HepG2 (cell line): ENCODE data around the gene PRDM15. TPM values are rescaled to one million over a fixed set of nuclear protein-coding genes. Genes with fewer than 3 reads are reported as not detected.

Experiments used
- ATAC-seq: fragments of 200-7000 bp; cut with Tn5 transposase; 3 replicates; pipeline ENCODE4 v1.9.1; 2020; ENCODE audit warnings: mild to moderate bottlenecking, moderate library complexity
- BruUV-seq: library from RNA; stranded (reverse); fragments of 400-500 nt; replicated peaks from 2 replicates; lab custom pipeline; 2021; lab: Mats Ljungman, UMichigan
- CTCF ChIA-PET: fragments of 300-600 bp; formaldehyde crosslinking; extraction: SDS; loops from one replicate; lab custom pipeline; 2021; ENCODE audit warnings: low total read pairs, inconsistent platforms, low intra/inter-chr PET ratio; lab: Yijun Ruan, JAX
- POLR2A ChIA-PET: fragments of 350-600 bp; sonication (Branson Sonifier 250); formaldehyde crosslinking; loops from one replicate; lab custom pipeline; 2020; ENCODE audit warnings: antibody characterized with exemption, inconsistent platforms; lab: Yijun Ruan, JAX
- DNase-seq: peaks from one replicate; pipeline ENCODE4 v3.0.0-alpha.2; 2015; ENCODE audit warnings: low spot score
- FAIRE-seq: peaks from 3 replicates; lab custom pipeline; 2011; peaks lifted over from hg19 to GRCh38; lab: Jason Lieb, UNC
- H2AFZ ChIP-seq: one replicate; pipeline ENCODE4 v1.6.1; 2011; ENCODE audit warnings: low read length, inconsistent platforms
- H3K27ac ChIP-seq: fragments of 300-600 bp; 3 replicates; pipeline ENCODE4 v1.8.0; 2011; ENCODE audit warnings: mixed run types, mild to moderate bottlenecking, mixed read lengths, low read length, inconsistent platforms; ENCODE audit not compliant: insufficient read depth; ENCODE audit errors: extremely low read length
- H3K27me3 ChIP-seq, 2 experiments: fragments of 200-600 bp in 1 of 2; 2 replicates in 1 of 2; 3 replicates in 1 of 2; pipeline versions ENCODE4 v1.6.0 to v1.8.0; 2011; ENCODE audit warnings: low read length in 2 of 2, mild to moderate bottlenecking in 2 of 2, moderate library complexity in 2 of 2, inconsistent platforms in 1 of 2; ENCODE audit not compliant: insufficient read depth in 2 of 2, control insufficient read depth in 1 of 2
- H3K36me3 ChIP-seq, 2 experiments: fragments of 200-600 bp in 1 of 2; replicated peaks in 1 of 2; 2 replicates in 1 of 2; 3 replicates in 1 of 2; pipeline versions ENCODE4 v1.5.1 to v1.8.0; 2011; ENCODE audit warnings: low read length in 2 of 2, inconsistent platforms in 1 of 2; ENCODE audit not compliant: insufficient read depth in 2 of 2, control insufficient read depth in 1 of 2
- H3K4me1 ChIP-seq: 2 replicates; pipeline ENCODE4 v1.5.1; 2012; ENCODE audit warnings: low read length, inconsistent platforms; ENCODE audit not compliant: insufficient read depth
- H3K4me2 ChIP-seq: 2 replicates; pipeline ENCODE4 v1.6.0; 2011; ENCODE audit warnings: low read depth, low read length, inconsistent platforms
- H3K4me3 ChIP-seq, 3 experiments: fragments of 200-600 bp in 1 of 3; sonication (generic), shearing (Covaris generic) in 1 of 3; replicated peaks in 1 of 3; 2 replicates each; pipeline ENCODE4 v1.5.1; 2011 to 2016; ENCODE audit warnings: low read length in 3 of 3, inconsistent platforms in 2 of 3, low read depth in 2 of 3, mild to moderate bottlenecking in 2 of 3, control low read depth in 1 of 3, mixed read lengths in 1 of 3; ENCODE audit not compliant: insufficient read depth in 1 of 3
- H3K79me2 ChIP-seq: one replicate; pipeline ENCODE4 v1.6.1; 2011; ENCODE audit warnings: low read length, inconsistent platforms; ENCODE audit not compliant: insufficient read depth
- H3K9ac ChIP-seq: 2 replicates; pipeline ENCODE4 v1.6.0; 2011; ENCODE audit warnings: mild to moderate bottlenecking, low read depth, low read length, inconsistent platforms; ENCODE audit not compliant: insufficient read depth
- H3K9me3 ChIP-seq: 2 replicates; pipeline ENCODE4 v1.5.1; 2012; ENCODE audit warnings: mild to moderate bottlenecking, low read length
- H4K20me1 ChIP-seq: 2 replicates; pipeline ENCODE4 v1.6.0; 2011; ENCODE audit warnings: inconsistent platforms, mild to moderate bottlenecking, low read length, moderate library complexity; ENCODE audit not compliant: insufficient read depth
- ATAD3A ChIP-seq: sonication (generic); formaldehyde crosslinking; IDR thresholded peaks from 2 replicates; pipeline ENCODE4 v1.4.0; 2020; ENCODE audit warnings: missing genetic modification reagents
- ELF3 ChIP-seq: IDR thresholded peaks from 2 replicates; pipeline ENCODE4 v1.6.1; 2016; ENCODE audit warnings: missing genetic modification reagents, missing compliant biosample characterization
- FOXM1 ChIP-seq: sonication (generic); formaldehyde crosslinking; IDR thresholded peaks from 2 replicates; pipeline ENCODE4 v1.5.0; 2020; ENCODE audit warnings: missing genetic modification reagents
- HNRNPLL ChIP-seq: fragments of 200-400 bp; formaldehyde crosslinking; IDR thresholded peaks from 2 replicates; pipeline ENCODE4 v1.6.1; 2017; ENCODE audit warnings: mild to moderate bottlenecking, low read depth, low read length; ENCODE audit not compliant: poor library complexity, severe bottlenecking
- MZF1 ChIP-seq: sonication (generic); formaldehyde crosslinking; IDR thresholded peaks from 2 replicates; pipeline ENCODE4 v1.8.1; 2023; ENCODE audit warnings: mild to moderate bottlenecking, missing genetic modification reagents, borderline replicate concordance
- PAWR ChIP-seq: sonication (generic); formaldehyde crosslinking; IDR thresholded peaks from 2 replicates; pipeline ENCODE4 v1.4.0; 2020; ENCODE audit warnings: missing genetic modification reagents, mild to moderate bottlenecking, borderline replicate concordance
- PHF5A ChIP-seq: IDR thresholded peaks from one replicate; pipeline ENCODE4 v1.6.1; 2018; ENCODE audit warnings: low read depth, missing genetic modification reagents; ENCODE audit not compliant: unreplicated experiment
- POLR2AphosphoS5 ChIP-seq: IDR thresholded peaks from 2 replicates; pipeline ENCODE4 v1.6.1; 2012; ENCODE audit warnings: low read depth, low read length
- RXRB ChIP-seq: IDR thresholded peaks from 2 replicates; pipeline ENCODE4 v1.6.1; 2016; ENCODE audit warnings: borderline replicate concordance, missing genetic modification reagents, missing compliant biosample characterization
- SMC3 ChIP-seq: IDR thresholded peaks from 2 replicates; pipeline ENCODE4 v1.6.1; 2011; ENCODE audit warnings: low read length, improper control_type of control experiment
- ZNF572 ChIP-seq: sonication (generic); formaldehyde crosslinking; IDR thresholded peaks from 2 replicates; pipeline ENCODE4 v1.5.1; 2020; ENCODE audit warnings: mild to moderate bottlenecking, missing genetic modification reagents
- ZNF775 ChIP-seq: sonication (generic); formaldehyde crosslinking; IDR thresholded peaks from 2 replicates; pipeline ENCODE4 v1.4.0; 2020; ENCODE audit warnings: missing genetic modification reagents, mild to moderate bottlenecking, moderate library complexity, borderline replicate concordance
- ZNF816 ChIP-seq: sonication (generic); formaldehyde crosslinking; IDR thresholded peaks from 2 replicates; pipeline ENCODE4 v1.8.0; 2022; ENCODE audit warnings: missing genetic modification reagents, mild to moderate bottlenecking, borderline replicate concordance
- ZNF879 ChIP-seq: sonication (generic); formaldehyde crosslinking; IDR thresholded peaks from 2 replicates; pipeline ENCODE4 v1.8.1; 2023; ENCODE audit warnings: missing genetic modification reagents
- ZSCAN30 ChIP-seq: sonication (generic); formaldehyde crosslinking; IDR thresholded peaks from 2 replicates; pipeline ENCODE4 v1.5.0; 2020; ENCODE audit warnings: mild to moderate bottlenecking, missing genetic modification reagents
- WGBS: methylation state at CpG from one replicate; pipeline ENCODE4 v1.1.6; 2017; ENCODE audit warnings: low lambda C conversion rate; 5-methylcytosine and 5-hydroxymethylcytosine counted together
- in situ Hi-C: cut with HindIII; loops from 2 replicates; pipeline ENCODE4 v1.10.0; 2017; ENCODE audit warnings: low pct_unique_long_range_greater_than_20kb; ENCODE audit not compliant: extremely low pct_ligation_motif_present
- intact Hi-C: fragments of 100-400 bp; cut with micrococcal nuclease; formaldehyde crosslinking; loops from one replicate; pipeline ENCODE4 v1.10.0; 2022; ENCODE audit not compliant: unreplicated experiment
- polyA plus RNA-seq, 8 experiments: library from polyadenylated mRNA; depleted of rRNA in 3 of 8; stranded (reverse) in 7 of 8; unstranded in 1 of 8; fragments of >200 nt; fragmentation: Illumina TruSeq in 4 of 8; extraction: Trizol in 4 of 8; gene quantifications; 2 replicates each; pipeline versions ENCODE4 v1.2.1 to v1.2.3, GENCODE V29; 2011 to 2016; ENCODE audit warnings: low read depth in 4 of 8, missing spikeins in 1 of 8, mixed read lengths in 1 of 8; ENCODE audit not compliant: insufficient read depth in 1 of 8
- total RNA-seq, 5 experiments: library from RNA; depleted of rRNA; stranded (reverse); fragments of >200 nt; fragmentation: Illumina TruSeq; extraction: Trizol; gene quantifications; 2 replicates each; pipeline ENCODE4 v1.2.3, GENCODE V29; 2016; ENCODE audit warnings: low read depth in 1 of 5
- TF ChIP-seq, protein P1 (sequence below): sonication (generic); formaldehyde crosslinking; IDR thresholded peaks from 2 replicates; pipeline ENCODE4 v1.4.0; 2020; ENCODE audit warnings: missing genetic modification reagents
- TF ChIP-seq, protein P2 (sequence below): conservative IDR thresholded peaks from 2 replicates; pipeline ENCODE4 v1.6.1; 2018; ENCODE audit warnings: missing genetic modification reagents
- TF ChIP-seq, protein P3 (sequence below): sonication (generic); formaldehyde crosslinking; IDR thresholded peaks from 2 replicates; pipeline ENCODE4 v1.5.0; 2020; ENCODE audit warnings: missing genetic modification reagents, mild to moderate bottlenecking, borderline replicate concordance

The PRDM15 gene
- total and polyA plus RNA-seq, 2 of the 13 experiments (the other 11 are each of a cell fraction or from before 2014, with no cell fraction given): 4.0 to 6.9 TPM

DNA sequence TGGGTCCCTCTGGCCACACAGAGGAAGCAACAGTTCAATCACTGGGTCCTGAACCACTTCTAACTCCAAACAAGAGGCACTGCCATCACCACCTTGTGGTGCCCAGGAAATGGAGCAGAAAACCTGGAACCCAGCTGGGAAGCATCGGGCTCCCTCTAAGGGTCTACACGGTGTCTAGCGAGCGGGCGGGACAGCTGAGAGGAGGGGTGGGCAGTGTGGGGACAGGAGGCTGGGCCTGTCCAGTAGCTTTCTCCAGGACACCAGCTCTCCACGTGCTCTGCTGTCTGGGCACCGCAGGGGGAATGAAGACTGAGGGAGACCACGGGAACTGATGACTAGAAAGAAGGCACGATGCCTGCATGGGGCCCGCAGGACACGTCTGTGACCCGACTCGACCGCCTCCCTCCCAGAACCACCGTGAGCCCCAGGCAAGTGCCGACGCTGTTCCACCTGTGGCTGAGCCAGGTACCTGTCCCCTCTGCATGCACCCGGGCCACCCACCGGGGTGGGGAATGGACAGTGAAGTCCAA lies 5.4 kb upstream of the PRDM15 start:
- H3K27me3 ChIP-seq: no peaks in the 10 kb centered on the region; a peak in 1 of 5 replicates
- WGBS: 73% methylated on average over 11 of the region's 19 CpGs
- no peak overlapping the region for H3K4me2 ChIP-seq
- H2AFZ ChIP-seq: no peak overlapping the region
- no peaks in the 10 kb centered on the region for H4K20me1 ChIP-seq
- ChIA-PET POLR2A (interaction anchor here (0.9 kb wide), 1 partner anchor 42 kb away, joined by 3 read pairs; no protein-coding TSS in a partner anchor), CTCF (no interaction called here)
- DNase-seq (no peak), ATAC-seq (peak; percentile 46), FAIRE-seq (no peak)
- no peak overlapping the region for H3K9ac ChIP-seq
- no peak overlapping the region for H3K27ac ChIP-seq
- peaks cover 23% of the 10 kb centered on the region for H3K4me1 ChIP-seq
- TF ChIP-seq ZNF816: no peak
- TF ChIP-seq ATAD3A (CRISPR knock-in tag): no peak
- TF ChIP-seq ELF3 (CRISPR knock-in tag): no peak
- TF ChIP-seq MZF1: no peak
- TF ChIP-seq SMC3: no peak
- no peak for TF ChIP-seq ZNF572 (CRISPR knock-in tag)
- TF ChIP-seq PHF5A: no peak
- no peak for TF ChIP-seq ZNF775 (CRISPR knock-in tag)
- no peak for TF ChIP-seq ZNF879 (CRISPR knock-in tag)
- no peak for TF ChIP-seq RXRB
- H3K79me2 ChIP-seq: no peaks in the 10 kb centered on the region
- intact Hi-C loops: no loop called here
- peaks cover 0 to 6% of the 10 kb centered on the region in 2 experiments; a peak in 1 of 5 replicates for H3K36me3 ChIP-seq
- no peak overlapping the region for H3K4me3 ChIP-seq
- H3K9me3 ChIP-seq: no peaks in the 10 kb centered on the region
- BruUV-seq: no TSS peak
- in situ Hi-C loops: no loop called here

DNA sequence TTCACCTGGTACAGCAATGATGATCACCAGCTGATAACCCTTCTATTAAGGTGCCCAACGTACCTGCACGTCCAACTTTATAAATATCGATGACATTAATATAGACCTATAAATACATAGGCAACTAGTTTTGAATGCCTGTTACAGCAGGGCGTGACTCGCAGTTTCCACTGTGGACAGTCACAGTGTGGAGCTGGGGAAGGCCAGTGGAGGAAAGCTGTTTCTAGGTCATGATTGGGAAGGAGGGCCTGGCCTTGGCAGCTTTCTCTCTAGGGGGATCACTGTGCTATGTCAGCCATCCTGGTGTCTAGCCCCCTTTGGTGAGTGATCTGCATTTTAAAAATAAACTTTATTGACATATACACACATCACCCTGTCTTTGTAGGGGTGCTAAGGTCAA lies 4.4 kb upstream of the PRDM15 start:
- Histone ChIP-seq H3K4me2 (no peak overlapping the region), H3K79me2 (no peaks in the 10 kb centered on the region), H2AFZ (no peak overlapping the region), H3K9ac (no peak overlapping the region), H3K36me3 (0 out of 5 replicates have a peak, but pooled peaks cover 0 to under 1% of the 10 kb centered on the region in 2 experiments), H3K9me3 (no peaks in the 10 kb centered on the region), H3K27me3 (no peaks in the 10 kb centered on the region; a peak in 1 of 5 replicates), H3K4me3 (no peak overlapping the region), H3K4me1 (peaks cover 23% of the 10 kb centered on the region), H4K20me1 (no peaks in the 10 kb centered on the region), H3K27ac (no peak overlapping the region)
- 88% methylated on average over 5 of the region's 5 CpGs for WGBS
- CTCF ChIA-PET: no interaction called here
- BruUV-seq: no TSS peak
- in situ Hi-C loops (no loop called here), intact Hi-C loops (no loop called here)
- FAIRE-seq: no peak
- ATAC-seq: no peak
- POLR2A ChIA-PET: interaction anchor here (0.9 kb wide), 1 partner anchor 43 kb away, joined by 3 read pairs; no protein-coding TSS in a partner anchor
- no peak for DNase-seq
- no peak for TF ChIP-seq PAWR (CRISPR knock-in tag)
- TF ChIP-seq FOXM1: no peak
- no peak for TF ChIP-seq HNRNPLL
- no peak for TF ChIP-seq POLR2AphosphoS5
- TF ChIP-seq, protein P1, sequence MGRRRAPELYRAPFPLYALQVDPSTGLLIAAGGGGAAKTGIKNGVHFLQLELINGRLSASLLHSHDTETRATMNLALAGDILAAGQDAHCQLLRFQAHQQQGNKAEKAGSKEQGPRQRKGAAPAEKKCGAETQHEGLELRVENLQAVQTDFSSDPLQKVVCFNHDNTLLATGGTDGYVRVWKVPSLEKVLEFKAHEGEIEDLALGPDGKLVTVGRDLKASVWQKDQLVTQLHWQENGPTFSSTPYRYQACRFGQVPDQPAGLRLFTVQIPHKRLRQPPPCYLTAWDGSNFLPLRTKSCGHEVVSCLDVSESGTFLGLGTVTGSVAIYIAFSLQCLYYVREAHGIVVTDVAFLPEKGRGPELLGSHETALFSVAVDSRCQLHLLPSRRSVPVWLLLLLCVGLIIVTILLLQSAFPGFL (CRISPR knock-in tag): no peak
- TF ChIP-seq, protein P2, sequence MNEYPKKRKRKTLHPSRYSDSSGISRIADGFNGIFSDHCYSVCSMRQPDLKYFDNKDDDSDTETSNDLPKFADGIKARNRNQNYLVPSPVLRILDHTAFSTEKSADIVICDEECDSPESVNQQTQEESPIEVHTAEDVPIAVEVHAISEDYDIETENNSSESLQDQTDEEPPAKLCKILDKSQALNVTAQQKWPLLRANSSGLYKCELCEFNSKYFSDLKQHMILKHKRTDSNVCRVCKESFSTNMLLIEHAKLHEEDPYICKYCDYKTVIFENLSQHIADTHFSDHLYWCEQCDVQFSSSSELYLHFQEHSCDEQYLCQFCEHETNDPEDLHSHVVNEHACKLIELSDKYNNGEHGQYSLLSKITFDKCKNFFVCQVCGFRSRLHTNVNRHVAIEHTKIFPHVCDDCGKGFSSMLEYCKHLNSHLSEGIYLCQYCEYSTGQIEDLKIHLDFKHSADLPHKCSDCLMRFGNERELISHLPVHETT (CRISPR knock-in tag): no peak
- no peak for TF ChIP-seq ZSCAN30 (CRISPR knock-in tag)
- TF ChIP-seq, protein P3, sequence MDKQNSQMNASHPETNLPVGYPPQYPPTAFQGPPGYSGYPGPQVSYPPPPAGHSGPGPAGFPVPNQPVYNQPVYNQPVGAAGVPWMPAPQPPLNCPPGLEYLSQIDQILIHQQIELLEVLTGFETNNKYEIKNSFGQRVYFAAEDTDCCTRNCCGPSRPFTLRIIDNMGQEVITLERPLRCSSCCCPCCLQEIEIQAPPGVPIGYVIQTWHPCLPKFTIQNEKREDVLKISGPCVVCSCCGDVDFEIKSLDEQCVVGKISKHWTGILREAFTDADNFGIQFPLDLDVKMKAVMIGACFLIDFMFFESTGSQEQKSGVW (CRISPR knock-in tag): no peak
- no peak for TF ChIP-seq MZF1
